Measurements from ENCODE around the gene DNM3.

Gene DNM3

GRCh38 chr1:172328266-172328665, 487.0 kb downstream of the DNM3 start:
- DNase-seq (ENCODE audit: low read depth) = no peak

GRCh38 chr1:172332230-172332629, 490.9 kb downstream of the DNM3 start:
- no peak for DNase-seq (ENCODE audit: low read depth)

- no peak for DNase-seq (ENCODE audit: low read depth)
Measured at GRCh38 chr1:172335377-172335776, 494.1 kb downstream of the DNM3 start.

- DNase-seq (ENCODE audit: low read depth) = no peak
Measured at GRCh38 chr1:172338295-172338735, 497.0 kb downstream of the DNM3 start.

GRCh38 chr1:172339842-172340241, 498.5 kb downstream of the DNM3 start:
- no peak for DNase-seq (ENCODE audit: low read depth)

- DNase-seq (ENCODE audit: low read depth) = no peak
Measured at GRCh38 chr1:172340520-172340919, 499.2 kb downstream of the DNM3 start.

GRCh38 chr1:172341697-172342096, 500.4 kb downstream of the DNM3 start:
- no peak for DNase-seq (ENCODE audit: low read depth)

- no peak for DNase-seq (ENCODE audit: low read depth)
Measured at GRCh38 chr1:172342584-172343239, 501.4 kb downstream of the DNM3 start.

GRCh38 chr1:172343240-172344160, 502.2 kb downstream of the DNM3 start:
- DNase-seq (ENCODE audit: low read depth) = no peak

- DNase-seq (ENCODE audit: low read depth) = no peak
Measured at GRCh38 chr1:172344444-172344843, 503.1 kb downstream of the DNM3 start.

GRCh38 chr1:172345077-172345476, 503.8 kb downstream of the DNM3 start:
- no peak for DNase-seq (ENCODE audit: low read depth)

GRCh38 chr1:172347416-172347815, 506.1 kb downstream of the DNM3 start:
- DNase-seq (ENCODE audit: low read depth) = no peak

- DNase-seq (ENCODE audit: low read depth) = no peak
Measured at GRCh38 chr1:172350856-172351255, 509.6 kb downstream of the DNM3 start.

GRCh38 chr1:172351346-172351745, 510.0 kb downstream of the DNM3 start:
- no peak for DNase-seq (ENCODE audit: low read depth)

- no peak for DNase-seq (ENCODE audit: low read depth)
Measured at GRCh38 chr1:172351754-172352161, 510.5 kb downstream of the DNM3 start.

GRCh38 chr1:172352435-172352834, 511.1 kb downstream of the DNM3 start:
- DNase-seq (ENCODE audit: low read depth) = no peak

- no peak for DNase-seq (ENCODE audit: low read depth)
Measured at GRCh38 chr1:172354291-172355274, 513.3 kb downstream of the DNM3 start.

- DNase-seq (ENCODE audit: low read depth) = no peak
Measured at GRCh38 chr1:172356620-172357019, 515.3 kb downstream of the DNM3 start.

GRCh38 chr1:172357753-172358385, 516.6 kb downstream of the DNM3 start:
- no peak for DNase-seq (ENCODE audit: low read depth)

GRCh38 chr1:172359491-172359999, 518.2 kb downstream of the DNM3 start:
- DNase-seq (ENCODE audit: low read depth) = no peak

- no peak for DNase-seq (ENCODE audit: low read depth)
Measured at GRCh38 chr1:172360511-172360910, 519.2 kb downstream of the DNM3 start.

Measured in CMK (cell line).